ENCODE results near the gene PTGIS. TPM values are rescaled to one million over a fixed set of nuclear protein-coding genes. Genes with fewer than 3 reads are reported as not detected.
A peak's percentile ranks its signal among the peaks of the same experiment; 100 is the strongest.

Gene PTGIS
- total RNA-seq, 2 experiments from 2014 or later, result 1.9 to 2.5 TPM

DNA sequence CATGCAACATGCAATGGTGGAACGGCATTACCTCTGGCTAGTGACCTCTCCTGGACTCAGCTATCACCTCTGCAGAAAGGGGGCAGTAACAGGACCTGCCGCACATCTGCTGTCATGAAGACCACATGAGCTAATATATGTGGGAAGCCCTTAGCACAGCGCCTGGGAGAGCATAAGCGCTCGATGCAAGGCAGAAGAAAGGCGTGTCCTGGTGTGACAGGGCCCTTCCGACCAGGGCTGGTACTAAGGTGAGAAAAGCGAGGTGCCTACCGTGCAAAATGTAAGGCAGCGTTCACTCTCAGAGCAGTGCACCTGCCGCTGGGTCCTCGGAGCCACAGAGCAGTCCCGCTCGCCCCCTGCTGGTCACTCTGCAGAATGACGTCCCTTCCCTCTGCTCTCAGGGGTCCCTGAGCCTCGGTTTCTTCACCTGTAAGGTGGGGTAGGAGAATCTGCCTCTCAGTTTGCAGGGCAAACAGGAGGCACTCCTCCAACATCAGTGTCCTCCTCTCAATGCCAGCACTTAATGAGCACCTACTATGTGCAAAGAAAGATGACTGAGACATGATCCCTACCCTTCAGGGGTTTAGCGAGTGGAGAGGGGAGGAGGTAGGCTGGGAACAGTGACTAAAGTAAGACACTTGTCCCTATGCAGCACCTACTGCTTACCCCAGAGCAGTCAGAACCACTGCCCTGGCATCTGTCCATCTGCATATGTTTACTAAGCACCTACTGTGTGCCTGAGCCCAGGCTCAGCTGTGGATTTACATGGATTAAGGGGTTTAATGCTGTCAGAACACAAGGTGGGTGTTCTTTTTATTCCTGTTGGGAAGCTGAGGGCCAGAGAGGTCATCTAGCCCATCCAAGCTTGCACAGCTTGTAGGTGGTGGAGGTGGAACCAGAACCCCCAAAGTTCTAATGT, 41.1 kb upstream of the PTGIS start:
- CTCF ChIA-PET, result interaction anchor here (0.6 to 15.3 kb wide), 37 partner anchors 8 to 307 kb away, joined by 3 to 459 read pairs (median 5); no protein-coding TSS in a partner anchor
- peak; percentile 86 for ATAC-seq
- H3K9me3 Mint-ChIP-seq (ENCODE audit: insufficient read depth), result no peaks in the 10 kb centered on the region
- no peaks in the 10 kb centered on the region for H3K27me3 Mint-ChIP-seq (ENCODE audit: low read depth)
- peak; percentile 89 for DNase-seq
- POLR2A ChIA-PET, result interaction anchor here (0.6 to 1.5 kb wide), 3 partner anchors 13 to 61 kb away, joined by 3 read pairs; no protein-coding TSS in a partner anchor
- peaks cover 36% of the 10 kb centered on the region for H3K4me1 Mint-ChIP-seq (ENCODE audit: low read depth)
- H3K4me3 Mint-ChIP-seq, result peak overlapping the region; percentile 38
- H3K36me3 Mint-ChIP-seq (ENCODE audit: low read depth), result peaks cover 11% of the 10 kb centered on the region
- peak overlapping the region; percentile 32 for H3K27ac Mint-ChIP-seq

DNA sequence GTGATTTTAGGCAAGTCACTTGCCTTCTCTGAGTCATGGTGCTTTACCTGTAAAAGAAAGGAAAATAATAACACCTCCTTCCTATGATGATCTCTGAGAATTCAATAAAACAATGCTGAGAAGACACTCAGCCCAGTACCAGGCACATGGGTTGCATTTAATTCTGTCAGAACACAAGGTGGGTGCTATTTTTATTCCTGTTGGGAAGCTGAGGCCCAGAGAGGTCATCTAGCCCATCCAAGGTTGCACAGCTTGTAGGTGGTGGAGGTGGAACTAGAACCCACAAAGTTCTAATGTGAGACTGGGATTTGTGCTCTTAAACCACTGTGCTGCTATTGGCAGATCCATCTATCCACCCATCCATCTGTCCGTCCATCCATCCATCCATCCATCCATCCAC, 39.6 kb upstream of the PTGIS start:
- Mint-ChIP-seq H3K4me3 (no peak overlapping the region), H3K27ac (no peak overlapping the region), H3K4me1 (ENCODE audit: low read depth) (peaks cover 46% of the 10 kb centered on the region), H3K9me3 (ENCODE audit: insufficient read depth) (no peaks in the 10 kb centered on the region), H3K36me3 (ENCODE audit: low read depth) (peaks cover 17% of the 10 kb centered on the region), H3K27me3 (ENCODE audit: low read depth) (no peaks in the 10 kb centered on the region)
- CTCF ChIA-PET, result interaction anchor here (1.1 to 15.3 kb wide), 11 partner anchors 12 to 273 kb away, joined by 4 to 459 read pairs (median 18); no protein-coding TSS in a partner anchor
- ATAC-seq (no peak), DNase-seq (no peak)
- POLR2A ChIA-PET, result interaction anchor here (0.8 kb wide), 1 partner anchor 12 kb away, joined by 3 read pairs; no protein-coding TSS in a partner anchor

DNA sequence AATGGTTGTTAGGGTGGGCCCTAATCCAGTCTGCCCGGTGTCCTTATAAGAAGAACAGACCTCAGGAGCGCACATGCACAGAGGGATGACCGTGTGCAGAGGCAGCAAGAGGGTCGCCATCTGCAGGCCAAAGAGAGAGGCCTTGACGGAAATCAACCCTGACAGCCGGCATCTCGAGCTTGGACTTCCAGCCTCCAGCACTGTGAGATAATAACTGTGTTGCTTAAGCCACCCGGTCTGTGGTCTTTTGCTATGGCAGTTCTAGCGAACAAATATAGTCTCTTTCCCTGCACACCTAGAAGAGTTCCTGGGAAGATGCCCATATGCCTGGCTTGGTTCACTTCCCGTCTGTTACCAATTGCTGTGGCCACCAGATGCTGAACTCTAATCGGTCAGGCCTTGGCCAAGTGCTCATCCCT, 35.3 kb upstream of the PTGIS start:
- POLR2A ChIA-PET, result interaction anchor here (1.1 kb wide), 1 partner anchor 58 kb away, joined by 4 read pairs; no protein-coding TSS in a partner anchor
- H3K4me1 Mint-ChIP-seq (ENCODE audit: low read depth), result peaks cover 54% of the 10 kb centered on the region
- no peak for ATAC-seq
- no peak overlapping the region for H3K27ac Mint-ChIP-seq
- CTCF ChIA-PET, result interaction anchor here (1.1 to 15.3 kb wide), 6 partner anchors 9 to 118 kb away, joined by 3 to 459 read pairs (median 4); no protein-coding TSS in a partner anchor
- peaks cover 36% of the 10 kb centered on the region for H3K36me3 Mint-ChIP-seq (ENCODE audit: low read depth)
- H3K4me3 Mint-ChIP-seq, result no peak overlapping the region
- no peaks in the 10 kb centered on the region for H3K27me3 Mint-ChIP-seq (ENCODE audit: low read depth)
- no peak for DNase-seq
- no peaks in the 10 kb centered on the region for H3K9me3 Mint-ChIP-seq (ENCODE audit: insufficient read depth)

DNA sequence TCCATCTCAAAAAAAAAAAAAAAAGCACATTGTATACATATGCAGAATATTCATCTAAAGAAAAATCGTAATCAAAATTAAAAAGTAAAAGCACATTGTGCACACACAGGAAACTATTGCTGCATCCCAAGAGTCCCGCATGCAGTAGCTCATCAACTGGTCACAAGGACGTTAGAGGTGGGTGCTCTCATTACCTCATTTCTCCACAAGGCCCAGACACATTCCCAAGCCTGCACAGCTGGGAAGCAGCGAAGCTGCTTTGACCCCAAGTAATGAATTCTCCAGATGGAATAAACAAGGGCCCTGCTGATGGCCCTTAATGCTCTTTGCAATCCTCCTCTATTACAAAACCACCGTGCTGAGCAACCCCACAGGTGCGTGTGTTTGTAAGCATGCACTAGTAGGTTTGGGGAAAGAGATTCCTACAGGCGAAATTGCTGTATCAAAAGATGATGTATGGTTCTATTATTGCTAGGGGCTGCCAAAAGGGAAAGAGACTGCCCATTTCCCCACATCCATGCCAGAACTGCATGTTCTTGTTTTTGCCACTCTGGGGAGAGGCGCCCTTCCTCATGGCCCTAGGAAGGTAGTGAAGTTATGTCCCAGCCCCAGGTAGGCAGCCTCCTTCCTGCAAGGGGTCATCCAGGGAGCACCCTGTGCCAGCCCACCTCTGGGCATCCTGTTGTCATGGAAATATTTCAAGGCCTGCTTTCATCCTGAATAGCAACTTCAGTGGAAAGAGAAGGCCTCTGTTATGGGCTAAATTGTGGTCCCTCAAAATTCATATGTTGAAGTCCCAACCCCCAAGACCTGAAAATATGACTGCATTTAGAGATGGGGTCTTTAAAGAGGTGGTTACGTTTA, 34.6 kb upstream of the PTGIS start:
- DNase-seq (no peak), ATAC-seq (no peak)
- peaks cover 56% of the 10 kb centered on the region for H3K4me1 Mint-ChIP-seq (ENCODE audit: low read depth)
- no peaks in the 10 kb centered on the region for H3K27me3 Mint-ChIP-seq (ENCODE audit: low read depth)
- H3K4me3 Mint-ChIP-seq, result no peak overlapping the region
- H3K36me3 Mint-ChIP-seq (ENCODE audit: low read depth), result peaks cover 41% of the 10 kb centered on the region
- H3K27ac Mint-ChIP-seq, result peak overlapping the region; percentile 34
- CTCF ChIA-PET, result interaction anchor here (0.8 to 15.3 kb wide), 5 partner anchors 8 to 68 kb away, joined by 3 to 459 read pairs (median 4); no protein-coding TSS in a partner anchor
- POLR2A ChIA-PET, result no interaction called here
- H3K9me3 Mint-ChIP-seq (ENCODE audit: insufficient read depth), result no peaks in the 10 kb centered on the region

DNA sequence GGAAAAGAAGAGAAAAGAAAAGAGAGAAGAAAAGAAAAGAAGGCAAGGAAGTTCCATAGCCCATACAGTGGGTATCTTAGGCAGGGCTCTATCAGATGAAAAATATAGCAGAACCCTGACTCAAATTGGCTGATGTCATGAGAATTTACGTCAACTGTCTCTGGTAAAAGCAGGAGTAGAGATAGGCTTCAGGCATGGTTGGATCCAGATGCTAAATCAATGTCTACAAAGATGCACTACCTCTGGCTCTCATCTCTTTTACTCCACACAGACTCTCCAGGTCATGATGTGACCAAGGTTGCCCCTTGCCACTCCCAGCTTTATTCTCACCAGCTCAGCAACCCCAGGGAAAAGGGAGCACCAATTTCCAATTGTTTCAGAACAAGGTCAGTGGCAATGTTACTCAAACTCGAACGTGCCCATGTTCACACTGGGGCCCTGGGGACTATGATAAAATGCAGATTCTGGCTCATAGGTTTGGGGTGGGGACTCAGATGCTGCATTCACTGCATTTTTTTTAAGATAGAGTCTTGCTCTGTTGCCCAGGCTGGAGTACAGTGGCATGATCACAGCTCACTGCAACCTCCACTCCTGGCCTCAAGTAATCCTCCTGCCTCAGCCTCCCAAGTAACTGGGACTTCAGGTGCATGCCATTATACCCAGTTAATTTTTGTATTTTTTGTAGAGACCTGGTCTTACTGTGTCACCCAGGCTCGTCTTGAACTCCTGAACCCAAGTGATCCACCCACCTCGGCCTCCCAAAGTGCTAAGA, 33.4 kb upstream of the PTGIS start:
- Mint-ChIP-seq H3K36me3 (ENCODE audit: low read depth) (peaks cover 48% of the 10 kb centered on the region), H3K9me3 (ENCODE audit: insufficient read depth) (no peaks in the 10 kb centered on the region), H3K4me1 (ENCODE audit: low read depth) (peaks cover 61% of the 10 kb centered on the region), H3K27ac (peak overlapping the region; percentile 35), H3K27me3 (ENCODE audit: low read depth) (no peaks in the 10 kb centered on the region), H3K4me3 (no peak overlapping the region)
- ATAC-seq (no peak), DNase-seq (no peak)
- ChIA-PET CTCF (interaction anchor here (0.8 to 15.3 kb wide), 7 partner anchors 7 to 67 kb away, joined by 3 to 459 read pairs (median 3); no protein-coding TSS in a partner anchor), POLR2A (no interaction called here)

DNA sequence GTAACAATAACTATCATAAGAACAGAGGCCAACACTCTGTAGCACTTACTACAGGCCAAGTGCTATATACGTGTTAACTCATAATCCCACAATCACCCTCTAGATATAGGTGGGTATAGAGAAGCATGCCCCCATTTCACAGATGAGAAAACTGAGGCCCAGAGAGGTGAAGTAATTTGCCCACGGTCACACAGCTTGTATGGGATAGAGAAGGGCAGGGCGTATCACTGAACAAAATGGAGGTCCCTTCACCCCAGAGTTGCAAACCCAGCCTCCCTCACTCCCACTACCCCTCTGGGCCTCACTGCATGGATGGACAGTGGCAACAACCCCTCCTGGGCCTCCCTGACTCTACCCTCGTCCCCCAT, 31.8 kb upstream of the PTGIS start:
- Mint-ChIP-seq H3K4me1 (ENCODE audit: low read depth) (peaks cover 72% of the 10 kb centered on the region), H3K36me3 (ENCODE audit: low read depth) (peaks cover 57% of the 10 kb centered on the region), H3K27ac (peak overlapping the region; percentile 39), H3K9me3 (ENCODE audit: insufficient read depth) (no peaks in the 10 kb centered on the region), H3K27me3 (ENCODE audit: low read depth) (no peaks in the 10 kb centered on the region), H3K4me3 (no peak overlapping the region)
- ChIA-PET CTCF (interaction anchor here (0.5 to 15.3 kb wide), 4 partner anchors 58 to 265 kb away, joined by 3 to 459 read pairs (median 42); no protein-coding TSS in a partner anchor), POLR2A (no interaction called here)
- no peak for ATAC-seq
- no peak for DNase-seq

DNA sequence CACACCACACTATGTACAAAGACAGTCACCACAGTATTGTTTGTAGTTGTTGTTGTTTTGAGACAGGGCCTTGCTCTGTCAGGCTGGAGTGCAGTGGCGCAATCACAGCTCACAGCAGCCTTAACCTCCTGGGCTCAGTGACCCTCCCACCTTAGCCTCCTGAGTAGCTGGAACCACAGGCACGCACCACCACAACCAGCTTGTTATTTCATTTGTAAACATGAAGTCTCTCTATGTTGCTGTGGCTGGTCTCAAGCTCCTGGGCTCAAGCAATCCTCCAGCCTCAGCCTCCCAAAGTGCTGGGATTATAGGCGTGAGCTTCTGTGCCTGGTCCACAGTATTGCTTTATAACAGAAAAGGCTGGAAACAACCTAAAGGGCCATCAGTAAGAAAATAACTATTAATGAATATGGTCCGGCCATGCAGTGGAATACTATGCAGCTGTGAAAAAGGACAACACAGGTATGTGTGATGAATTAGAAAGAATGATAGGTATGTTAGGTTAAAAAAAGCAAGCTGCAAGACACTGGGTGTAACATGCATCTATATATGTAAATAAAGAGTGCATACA, 30.0 kb upstream of the PTGIS start:
- DNase-seq (no peak), ATAC-seq (no peak)
- Mint-ChIP-seq H3K27ac (peak overlapping the region; percentile 87), H3K27me3 (ENCODE audit: low read depth) (no peaks in the 10 kb centered on the region), H3K9me3 (ENCODE audit: insufficient read depth) (no peaks in the 10 kb centered on the region), H3K4me1 (ENCODE audit: low read depth) (peaks cover 76% of the 10 kb centered on the region), H3K36me3 (ENCODE audit: low read depth) (peaks cover 62% of the 10 kb centered on the region), H3K4me3 (no peak overlapping the region)
- ChIA-PET CTCF (interaction anchor here (1.1 to 7.1 kb wide), 3 partner anchors 11 to 63 kb away, joined by 3 to 79 read pairs (median 65); no protein-coding TSS in a partner anchor), POLR2A (interaction anchor here (6.2 kb wide), 1 partner anchor 56 kb away, joined by 27 read pairs; no protein-coding TSS in a partner anchor)

DNA sequence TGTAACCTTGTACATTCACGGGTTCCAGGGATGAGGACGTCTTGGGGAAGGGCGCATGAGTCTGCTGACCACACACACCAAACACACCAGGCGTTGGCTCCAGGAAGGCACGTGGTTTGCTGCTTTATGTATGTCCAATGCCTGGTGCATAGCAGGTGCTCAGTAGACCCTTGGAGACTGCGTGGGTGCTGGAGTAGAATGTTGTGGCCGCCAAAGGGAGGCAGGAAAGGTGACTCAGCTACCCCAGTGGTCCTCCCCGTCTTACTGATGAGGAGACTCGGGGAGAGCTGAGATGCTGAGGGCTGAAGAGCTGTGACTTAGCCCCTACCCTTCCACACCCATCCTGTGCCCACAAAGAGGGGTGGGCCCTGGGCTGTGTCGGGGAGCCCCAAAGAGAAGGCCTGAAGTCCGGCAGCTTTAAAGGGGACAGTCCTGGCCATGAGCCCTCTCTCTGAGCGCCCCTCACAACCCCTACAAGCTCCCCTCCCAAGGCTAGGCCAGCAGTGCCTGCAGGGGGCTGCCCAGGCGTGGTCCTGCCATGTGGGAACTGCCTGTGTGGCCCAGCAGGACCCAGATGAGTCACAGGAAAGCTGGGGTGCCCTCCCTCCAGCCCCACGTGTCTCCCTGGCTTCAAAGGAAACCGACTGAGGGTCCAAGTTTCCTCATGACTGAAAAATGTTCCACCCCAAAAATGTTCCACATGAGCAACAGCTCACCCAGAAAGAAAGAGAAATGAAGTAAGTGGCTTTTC, 28.0 kb upstream of the PTGIS start:
- H3K4me3 Mint-ChIP-seq, result peak overlapping the region; percentile 81
- ATAC-seq, result peak; percentile 57

DNA sequence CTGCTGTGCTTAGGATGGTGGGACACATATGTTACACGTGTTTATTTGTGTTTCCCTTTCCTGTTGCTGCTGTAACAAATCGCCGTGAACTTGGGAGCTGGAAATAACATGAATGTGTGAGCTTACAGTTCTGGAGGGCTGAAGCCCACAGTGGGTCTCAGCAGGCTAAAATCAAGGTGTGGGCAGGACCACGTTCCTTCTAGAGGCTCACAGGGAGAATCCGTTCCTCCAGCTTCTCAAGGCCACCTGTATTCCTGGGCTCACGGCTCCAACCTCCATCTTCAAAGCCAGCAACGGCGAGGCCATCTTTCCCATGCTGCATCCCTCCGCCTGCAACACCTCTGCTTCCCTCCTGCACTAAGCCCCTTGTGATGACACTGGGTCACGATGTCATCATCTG, 27.4 kb upstream of the PTGIS start:
- peak overlapping the region; percentile 81 for H3K4me3 Mint-ChIP-seq
- DNase-seq, result no peak

More for the DNA sequence above, 28.0 kb upstream of the PTGIS start:
- peak; percentile 78 for DNase-seq
- Mint-ChIP-seq H3K27me3 (ENCODE audit: low read depth) (no peaks in the 10 kb centered on the region), H3K4me1 (ENCODE audit: low read depth) (peaks cover 84% of the 10 kb centered on the region), H3K9me3 (ENCODE audit: insufficient read depth) (no peaks in the 10 kb centered on the region), H3K36me3 (ENCODE audit: low read depth) (peaks cover 64% of the 10 kb centered on the region), H3K27ac (peak overlapping the region; percentile 96)
- POLR2A ChIA-PET, result interaction anchor here (0.6 to 6.2 kb wide), 14 partner anchors 8 to 518 kb away, joined by 3 to 38 read pairs (median 3); no protein-coding TSS in a partner anchor
- CTCF ChIA-PET, result interaction anchor here (1.3 to 7.1 kb wide), 7 partner anchors 9 to 54 kb away, joined by 3 to 79 read pairs (median 4); no protein-coding TSS in a partner anchor

More for the DNA sequence above, 27.4 kb upstream of the PTGIS start:
- Mint-ChIP-seq H3K27ac (peak overlapping the region; percentile 96), H3K4me1 (ENCODE audit: low read depth) (peaks cover 86% of the 10 kb centered on the region), H3K27me3 (ENCODE audit: low read depth) (no peaks in the 10 kb centered on the region), H3K36me3 (ENCODE audit: low read depth) (peaks cover 63% of the 10 kb centered on the region), H3K9me3 (ENCODE audit: insufficient read depth) (peaks cover under 1% of the 10 kb centered on the region)
- POLR2A ChIA-PET, result interaction anchor here (0.5 to 6.2 kb wide), 11 partner anchors 8 to 518 kb away, joined by 3 to 38 read pairs (median 3); no protein-coding TSS in a partner anchor
- ATAC-seq, result no peak
- CTCF ChIA-PET, result interaction anchor here (0.6 to 7.1 kb wide), 8 partner anchors 8 to 54 kb away, joined by 3 to 79 read pairs (median 4); no protein-coding TSS in a partner anchor
